HL-60/S4 treated with retinoic acid at 250 ng/mL for 4 days and 3 days (cell line): ENCODE results near the gene SLC2A13.
"Not testable (repeated sequence)": the region's sequence is repeated elsewhere in the genome, so short reads cannot be mapped to it uniquely, and the experiment has no call there.

Source experiments
- in situ Hi-C: fragments of 300-500 bp; cut with MboI; formaldehyde crosslinking; loops from 2 replicates; pipeline ENCODE4 v1.7.0; 2022; ENCODE audit warnings: low sequenced_read_pairs

Gene SLC2A13

DNA sequence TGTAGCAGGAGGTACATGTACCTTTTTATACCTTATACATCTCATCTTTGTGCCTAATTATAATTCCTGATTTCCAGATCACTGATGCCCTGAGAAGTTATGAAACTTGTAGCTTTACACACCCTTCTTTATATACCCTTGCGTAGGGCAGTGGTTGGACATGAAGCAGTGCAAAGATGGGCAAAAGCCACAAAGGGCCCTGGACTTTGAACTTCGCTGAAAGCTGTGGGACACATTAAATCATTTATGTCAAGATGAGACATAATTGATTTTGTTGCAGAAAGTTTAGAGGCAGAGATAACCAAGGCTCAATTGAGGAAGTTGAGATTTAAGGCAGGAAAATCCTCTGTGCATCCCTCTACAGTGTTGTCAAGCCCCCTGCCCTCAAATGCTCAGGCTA is 170.0 kb downstream of the SLC2A13 start:
- in situ Hi-C loops, result no loop called here

DNA sequence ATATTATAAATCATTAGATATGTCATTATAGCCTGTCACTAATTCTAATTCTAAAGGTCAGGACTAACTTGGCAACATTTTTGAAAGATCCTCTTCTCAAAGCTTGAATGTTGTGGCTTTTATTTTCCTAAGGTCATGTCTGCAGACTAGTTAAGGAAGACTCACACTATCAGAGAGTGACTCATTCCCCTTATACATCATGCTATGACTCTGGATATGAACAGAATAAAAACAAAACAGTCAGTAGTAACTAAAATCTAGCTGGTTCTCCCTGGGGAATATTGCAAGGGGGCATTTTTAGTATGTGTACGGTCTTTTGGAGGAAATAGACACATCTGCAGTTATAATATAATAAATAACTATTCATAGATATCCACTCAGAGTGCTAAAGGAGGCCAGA is 170.6 kb downstream of the SLC2A13 start:
- in situ Hi-C loops, result no loop called here

DNA sequence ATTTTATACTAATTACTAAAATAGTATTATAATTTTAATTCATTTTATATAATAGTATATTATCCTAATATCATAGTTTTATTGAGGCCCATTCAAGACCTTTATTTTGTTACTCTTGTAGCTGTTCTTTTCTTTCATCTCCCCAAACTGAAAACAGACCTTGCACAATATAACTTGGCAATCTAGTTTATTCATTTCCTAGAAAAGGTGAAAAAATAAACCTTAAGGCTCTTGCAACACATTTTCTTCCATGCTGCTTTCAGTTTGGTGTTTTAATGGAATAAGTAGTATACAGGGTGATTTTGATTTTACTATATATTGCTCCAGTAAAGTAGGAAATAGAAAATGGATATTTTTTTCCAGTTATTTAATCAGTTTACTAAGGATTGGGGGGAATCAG is 174.0 kb downstream of the SLC2A13 start:
- in situ Hi-C loops, result no loop called here

DNA sequence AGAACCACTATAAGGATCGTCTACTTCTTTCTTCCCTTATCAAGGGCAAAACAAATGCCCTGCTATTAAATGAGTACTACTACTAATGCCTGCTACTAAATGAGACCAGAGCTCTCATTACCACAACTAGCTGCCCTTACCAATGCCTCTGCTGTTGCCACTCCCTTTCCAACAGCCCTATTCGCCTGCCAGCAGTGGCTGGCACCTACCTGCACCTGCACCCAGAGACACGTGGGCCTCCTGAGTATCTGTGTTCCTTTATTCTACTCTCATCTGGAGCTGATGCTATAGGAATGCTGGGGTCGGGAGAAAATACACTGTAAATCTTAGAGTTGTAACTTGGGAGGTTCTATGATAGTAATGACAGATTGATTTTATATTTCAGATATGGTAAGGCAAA is 174.7 kb downstream of the SLC2A13 start:
- in situ Hi-C loops, result no loop called here

DNA sequence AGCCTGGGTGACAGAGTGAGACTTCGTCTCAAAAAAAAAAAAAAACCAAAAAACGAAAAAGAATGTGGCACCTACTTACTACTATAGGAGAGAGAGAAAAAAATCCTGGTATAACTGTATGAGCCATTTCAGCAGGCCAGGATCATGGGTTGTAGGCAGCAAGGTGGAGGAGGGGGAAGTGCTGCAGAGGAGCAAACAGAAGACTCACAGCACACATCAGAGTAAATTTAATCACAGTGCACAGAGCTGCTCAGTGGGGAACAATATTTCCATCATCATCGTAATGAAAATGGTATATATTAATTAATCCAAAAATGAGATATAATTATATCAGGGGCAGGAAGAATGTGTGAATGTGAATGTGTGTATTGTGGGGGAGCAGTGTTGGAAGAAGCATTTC is 175.8 kb downstream of the SLC2A13 start:
- in situ Hi-C loops, result no loop called here

DNA sequence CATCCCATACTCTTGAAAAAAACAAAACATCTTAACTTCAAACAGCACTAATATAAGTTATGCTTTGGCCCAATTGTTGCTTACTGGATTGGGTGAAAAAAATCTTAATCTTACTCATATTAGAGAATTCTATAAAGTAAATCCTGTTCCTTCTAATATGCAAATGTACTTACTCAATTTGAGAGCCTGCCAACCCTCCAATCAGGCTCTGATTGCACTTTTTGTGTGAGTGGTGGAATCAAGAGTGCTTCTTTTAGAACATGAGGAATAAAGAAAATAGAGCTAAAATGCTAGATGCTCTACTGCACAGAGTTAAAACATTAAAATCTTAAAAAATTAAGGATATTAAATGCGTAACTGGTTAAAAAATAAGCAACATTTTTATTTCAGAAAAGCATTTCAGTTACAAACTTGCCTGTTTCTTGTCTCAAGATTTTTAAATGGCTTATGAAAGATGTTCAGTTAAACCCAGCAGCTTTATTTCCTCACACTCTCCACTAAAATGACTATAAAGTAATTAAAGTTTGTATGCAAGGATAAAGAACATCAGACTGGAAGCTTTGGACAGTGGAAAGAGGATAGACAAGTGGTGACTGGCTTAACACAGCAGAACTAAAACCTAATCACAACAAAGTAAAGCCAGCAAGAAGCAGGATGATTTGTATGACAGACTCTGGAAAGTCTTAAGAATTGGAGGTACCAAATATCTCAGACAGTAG is 177.5 kb downstream of the SLC2A13 start:
- in situ Hi-C loops, result no loop called here

DNA sequence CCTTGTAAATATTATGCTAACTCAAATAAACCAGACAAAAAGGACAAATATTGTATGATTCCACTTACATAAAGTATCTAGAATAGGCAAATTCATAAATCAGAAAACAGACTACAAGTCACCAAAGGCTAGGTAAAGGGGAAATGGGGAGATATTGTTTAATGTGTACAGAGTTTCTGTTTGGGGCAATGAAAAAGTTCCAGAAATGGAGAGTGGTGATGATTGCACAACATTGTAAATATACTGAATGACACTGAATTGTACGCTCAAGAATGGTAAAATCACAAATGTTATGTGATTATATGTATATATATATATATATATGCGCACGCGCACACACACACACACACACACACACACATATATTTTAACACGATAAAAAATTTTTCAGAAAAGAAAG is 182.5 kb downstream of the SLC2A13 start:
- in situ Hi-C loops, result no loop called here

DNA sequence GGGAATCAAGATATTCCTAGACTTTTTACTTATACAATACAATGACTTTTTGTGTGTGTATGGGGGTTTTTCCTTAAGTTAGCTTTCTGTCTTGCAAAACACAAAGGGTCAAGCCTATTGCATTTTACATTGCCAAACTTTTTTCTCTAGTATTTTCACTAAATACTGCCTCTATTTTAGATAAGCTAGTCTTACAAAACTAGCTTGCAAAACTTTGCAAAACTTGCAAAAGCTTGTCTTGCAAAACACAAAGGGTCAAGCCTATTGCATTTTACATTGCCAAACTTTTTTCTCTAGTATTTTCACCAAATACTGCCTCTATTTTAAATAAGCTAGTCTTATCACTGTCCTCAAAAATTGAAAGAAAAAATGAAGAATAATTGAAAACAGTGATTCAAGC is 183.3 kb downstream of the SLC2A13 start:
- in situ Hi-C loops, result not testable (repeated sequence)

DNA sequence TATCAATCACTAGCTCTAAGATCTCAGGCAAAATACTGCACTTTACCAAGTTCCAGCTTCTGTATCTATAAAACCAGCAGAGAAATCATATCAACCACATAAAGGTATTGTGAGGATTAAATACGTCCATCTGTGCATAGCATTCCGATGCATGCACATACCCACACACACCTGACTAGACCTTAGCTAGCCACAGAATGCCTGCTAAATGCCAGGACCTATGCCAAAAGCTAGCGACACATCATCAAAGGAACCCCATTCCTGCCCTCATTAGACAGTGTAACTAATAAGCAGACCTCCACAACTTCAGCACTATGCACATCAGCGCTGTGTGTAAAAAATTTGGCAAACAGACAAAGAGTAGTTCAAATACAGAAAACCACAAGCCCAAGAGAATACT is 185.2 kb downstream of the SLC2A13 start:
- in situ Hi-C loops, result no loop called here

DNA sequence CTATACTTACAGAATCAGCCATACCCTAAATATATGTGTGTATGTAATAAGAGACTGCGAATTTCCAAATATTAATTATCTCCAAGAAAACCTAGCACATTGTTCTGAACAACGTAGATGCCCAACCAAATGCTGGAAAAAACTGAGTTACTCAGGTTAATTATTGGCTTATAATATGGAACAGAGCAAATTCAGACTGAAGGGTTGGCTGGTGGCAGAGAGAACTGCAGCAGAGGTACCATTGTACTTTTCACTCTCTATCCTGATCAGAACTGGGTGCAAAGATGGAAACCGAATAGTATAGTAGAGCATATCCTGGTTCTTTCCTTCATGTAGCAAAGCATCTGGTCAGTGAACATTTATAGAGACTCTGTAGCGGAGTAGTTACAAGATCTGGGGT is 185.7 kb downstream of the SLC2A13 start:
- in situ Hi-C loops, result no loop called here

DNA sequence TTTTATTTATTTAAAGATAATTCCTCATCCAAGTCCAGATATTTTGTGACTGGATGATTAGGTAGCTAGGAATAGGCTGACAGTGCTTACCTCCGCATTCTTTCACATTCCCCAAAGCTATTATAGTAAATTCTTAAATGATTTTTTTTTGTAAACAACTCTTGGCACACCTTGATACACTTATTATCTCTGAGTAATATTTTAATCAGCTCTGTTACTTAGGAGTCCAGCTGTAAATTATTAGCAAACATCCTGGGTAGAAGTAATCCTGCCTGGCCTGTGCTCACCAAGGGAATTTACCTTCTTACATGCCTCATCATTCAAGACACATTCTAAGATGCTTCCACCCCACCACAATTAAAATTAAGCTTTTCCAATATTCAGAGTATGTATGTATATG is 186.1 kb downstream of the SLC2A13 start:
- in situ Hi-C loops, result no loop called here

DNA sequence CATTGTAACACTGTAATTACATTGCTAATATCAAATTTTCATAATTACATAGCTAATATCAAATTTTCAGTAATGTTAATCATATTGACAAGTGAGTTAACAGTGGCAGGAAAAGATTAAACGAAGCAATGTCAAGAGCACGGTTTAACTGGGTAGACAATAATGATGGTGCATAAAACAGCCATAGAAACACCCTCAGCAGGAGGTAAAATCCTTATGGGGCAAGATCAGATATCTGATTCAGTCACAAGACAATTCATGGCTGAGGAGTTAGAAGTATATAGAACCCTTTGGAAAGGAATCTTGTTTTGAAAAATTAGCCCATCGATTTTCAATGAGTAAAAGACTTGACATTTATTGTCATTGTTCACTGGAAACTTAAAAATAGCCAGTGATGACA is 190.6 kb downstream of the SLC2A13 start:
- in situ Hi-C loops, result no loop called here

DNA sequence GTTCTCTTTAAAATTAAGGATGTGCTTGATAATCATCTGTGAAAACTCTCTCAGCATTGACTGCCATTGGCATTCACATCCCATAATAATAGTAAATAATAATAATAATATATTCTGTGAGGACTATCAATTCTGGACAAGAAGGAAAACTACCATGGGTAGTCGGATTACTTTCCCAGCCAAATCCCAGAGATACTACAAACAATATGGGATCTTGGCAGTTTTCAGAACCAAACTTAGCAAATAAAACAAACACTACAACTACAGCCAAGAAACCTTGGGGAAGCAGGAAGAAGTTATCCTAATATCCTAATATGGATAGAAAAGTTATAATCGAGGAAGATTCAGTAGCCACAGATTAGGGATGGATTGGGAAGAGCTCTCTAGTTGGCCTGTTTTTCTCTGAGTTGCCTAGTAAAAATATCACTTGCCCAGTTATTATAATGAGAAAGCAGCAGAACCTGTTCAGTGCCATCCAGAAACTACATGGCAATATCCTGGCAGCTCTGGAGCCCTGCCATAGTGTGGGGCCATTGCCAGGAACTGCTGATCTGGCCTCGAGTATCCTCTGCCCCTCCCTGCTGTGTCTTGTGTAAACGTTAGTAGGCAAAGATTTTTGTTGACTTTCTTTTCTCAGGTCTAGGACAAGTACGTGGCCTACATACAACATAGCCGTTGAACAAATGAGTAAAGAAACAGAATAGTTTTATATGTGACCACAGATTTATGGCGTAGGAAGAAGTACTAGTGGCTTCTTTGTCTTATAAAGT is 193.5 kb downstream of the SLC2A13 start:
- in situ Hi-C loops, result no loop called here

DNA sequence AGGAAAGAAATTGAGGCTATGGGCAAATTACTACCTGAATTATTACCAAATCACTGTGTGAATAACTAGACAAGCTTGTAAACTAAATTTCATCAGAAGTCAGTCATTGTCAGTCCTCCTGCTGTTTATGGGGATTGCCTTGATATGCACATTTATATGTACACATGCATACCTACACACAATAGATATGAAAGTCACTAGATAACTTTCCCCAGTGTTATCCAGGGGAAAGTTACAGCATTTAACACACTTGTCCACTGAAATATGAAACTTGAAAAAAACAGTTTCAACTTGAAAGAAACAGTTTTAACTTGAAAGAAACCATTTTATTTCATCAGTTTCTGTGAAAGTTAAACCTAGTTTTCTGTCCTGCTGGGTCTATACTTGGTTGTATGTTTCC is 199.6 kb downstream of the SLC2A13 start:
- in situ Hi-C loops, result no loop called here

DNA sequence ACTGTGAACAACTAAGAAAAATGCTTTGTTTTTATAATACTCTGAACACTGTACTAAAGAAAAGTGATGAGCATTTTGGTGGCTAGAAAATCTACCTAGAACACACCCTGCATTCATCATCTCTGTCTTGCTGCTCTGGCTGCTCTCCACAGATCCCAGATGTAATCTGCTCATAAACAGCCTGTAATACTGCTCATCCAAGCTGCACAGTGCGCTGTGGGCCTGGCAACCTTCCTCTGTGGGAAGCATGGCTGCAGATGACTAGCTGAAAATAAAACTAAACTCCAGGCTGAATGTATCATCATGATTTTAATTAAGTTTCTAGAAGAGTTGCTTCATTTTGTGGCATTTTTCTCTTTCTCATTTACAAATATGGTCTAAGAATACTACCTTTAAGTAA is 200.7 kb downstream of the SLC2A13 start:
- in situ Hi-C loops, result no loop called here

DNA sequence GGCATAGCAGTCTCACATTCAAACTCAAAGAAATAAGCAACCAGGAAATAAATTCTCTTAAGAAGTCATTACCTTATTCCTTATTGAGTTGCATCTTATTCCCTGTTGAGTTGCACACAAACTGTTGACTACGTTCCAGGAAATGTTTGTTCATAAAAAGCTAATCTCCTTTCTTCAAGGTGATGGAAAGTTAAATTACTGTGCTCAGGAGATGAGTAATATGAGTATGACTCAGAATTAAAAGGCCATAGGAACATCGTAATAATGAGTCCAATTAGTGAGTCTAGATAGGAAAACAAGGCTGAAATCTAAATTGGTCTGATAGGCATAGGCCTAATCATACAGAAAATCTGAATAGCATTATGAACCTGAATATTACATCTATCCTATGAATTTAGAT is 203.1 kb downstream of the SLC2A13 start:
- in situ Hi-C loops, result no loop called here

DNA sequence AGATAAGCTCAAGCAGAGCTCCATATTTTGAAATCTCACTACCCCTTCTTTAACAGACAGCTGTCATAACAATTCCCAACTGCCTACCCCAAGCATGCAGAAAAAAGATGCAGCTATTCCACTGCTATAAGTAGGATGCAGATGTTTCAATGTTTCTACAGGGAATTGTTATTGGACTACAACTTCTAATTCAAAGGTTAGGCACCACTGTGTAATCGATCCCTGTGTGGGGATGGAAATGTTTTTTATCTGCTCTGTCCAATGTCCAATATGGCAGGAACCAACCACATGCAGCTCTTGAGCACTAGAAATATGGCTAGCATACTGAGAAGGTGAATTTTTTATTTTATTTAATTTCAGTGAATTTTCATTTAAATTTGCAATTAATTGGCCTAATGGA is 208.6 kb downstream of the SLC2A13 start:
- in situ Hi-C loops, result no loop called here

DNA sequence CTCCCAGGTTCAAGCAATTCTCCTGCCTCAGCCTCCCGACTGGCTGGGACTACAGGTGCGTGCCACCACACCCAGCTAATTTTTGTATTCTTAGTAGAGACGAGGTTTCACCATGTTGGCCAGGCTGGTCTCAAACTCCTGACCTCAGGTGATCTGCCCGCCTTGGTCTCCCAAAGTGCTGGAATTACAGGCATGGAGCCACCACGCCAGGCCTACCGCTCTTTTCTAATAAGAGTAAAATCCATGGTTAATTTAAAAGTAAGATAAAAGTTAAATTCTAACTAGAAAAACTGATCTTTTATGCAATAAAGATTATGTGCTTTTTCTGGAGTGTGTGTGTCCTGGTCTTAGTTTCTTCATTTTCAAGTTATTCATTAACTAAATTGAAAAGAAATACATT is 212.5 kb downstream of the SLC2A13 start:
- in situ Hi-C loops, result not testable (repeated sequence)

DNA sequence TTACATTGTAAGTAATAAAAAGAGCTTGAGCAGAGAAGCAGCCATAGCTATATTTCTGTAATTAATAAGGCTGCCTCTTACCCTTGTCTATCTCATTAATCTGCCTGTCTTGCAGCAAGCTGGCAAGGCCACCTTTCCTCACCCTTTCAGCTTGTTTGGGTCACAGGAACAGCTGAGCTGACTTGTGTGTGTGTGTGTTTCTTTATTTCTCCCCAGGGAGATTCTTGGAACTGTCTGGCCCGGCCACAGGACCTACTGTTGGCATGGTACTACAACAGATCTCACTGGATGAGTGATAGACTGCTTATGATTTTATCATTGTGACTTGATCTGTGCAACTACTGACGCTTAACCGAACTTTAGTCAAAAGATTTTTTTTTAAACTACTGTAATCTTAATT is 213.7 kb downstream of the SLC2A13 start:
- in situ Hi-C loops, result no loop called here

DNA sequence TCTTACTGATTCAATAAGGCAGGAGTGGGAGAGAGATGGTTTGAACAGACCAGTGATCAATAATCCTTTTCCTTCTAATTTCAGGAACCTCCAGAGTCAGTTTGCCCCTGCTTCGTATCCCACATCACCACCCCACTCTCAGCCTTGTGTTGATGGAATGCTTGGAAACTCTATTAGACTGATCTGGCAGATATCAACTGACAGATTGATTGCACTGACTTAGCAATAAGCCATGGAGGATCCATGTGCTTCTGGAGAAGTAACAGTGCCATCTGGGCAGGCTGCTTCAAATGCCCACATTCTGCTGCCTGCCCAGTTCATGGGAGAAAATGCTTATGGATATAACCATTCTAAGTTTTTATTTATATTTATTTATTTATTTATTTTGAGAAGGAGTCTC is 218.0 kb downstream of the SLC2A13 start:
- in situ Hi-C loops, result no loop called here

DNA sequence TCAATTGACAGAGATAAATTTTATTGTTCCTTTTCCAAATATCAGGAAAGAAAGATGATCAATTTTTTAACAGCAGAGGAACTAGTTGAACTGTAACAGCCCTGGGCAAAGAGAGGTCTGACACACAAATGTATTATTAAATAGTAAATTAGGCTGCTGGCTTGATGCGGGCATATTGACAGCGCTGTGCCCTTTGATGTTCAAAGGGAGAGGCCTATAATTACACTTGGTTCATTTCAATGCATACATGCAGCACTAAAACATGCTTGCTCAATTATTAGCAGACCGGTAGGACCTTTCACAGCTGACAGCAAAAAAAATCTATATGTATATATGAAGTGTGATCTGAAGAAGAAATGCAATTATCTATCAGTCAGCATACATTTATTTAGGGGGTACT is 219.8 kb downstream of the SLC2A13 start:
- in situ Hi-C loops, result no loop called here

DNA sequence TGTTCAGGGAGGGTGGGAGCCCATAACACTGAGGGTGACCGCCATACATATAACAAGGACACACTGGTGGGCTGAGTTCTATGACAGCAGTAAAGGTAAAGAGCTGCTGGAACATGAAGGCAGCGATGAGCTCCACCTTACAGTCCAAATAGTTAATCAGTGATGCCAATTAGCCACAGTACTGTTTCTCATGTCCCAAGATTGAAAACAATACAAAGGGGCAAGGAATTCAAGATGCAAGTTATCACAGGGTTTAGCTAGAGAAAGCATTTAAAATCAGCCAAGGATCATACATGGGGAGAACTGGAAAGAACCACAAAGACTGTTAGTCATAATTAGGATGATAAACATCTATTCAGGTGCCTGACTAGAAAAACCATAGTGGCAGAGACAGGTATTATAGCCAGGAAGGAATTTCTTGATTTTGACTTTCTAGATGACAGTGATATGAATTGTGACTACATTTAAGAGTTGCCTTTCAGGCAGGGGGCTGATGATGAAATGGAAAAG is 221.2 kb downstream of the SLC2A13 start:
- in situ Hi-C loops, result no loop called here
